Liver (tissue), 9 donors: ENCODE data around the gene CFAP65. TPM values are rescaled to one million over a fixed set of nuclear protein-coding genes. Genes with fewer than 3 reads are reported as not detected.

Experiments
- DNase-seq: peaks from one replicate; pipeline ENCODE4 v3.0.0-alpha.2; 2017; ENCODE audit warnings: low spot score
- H3K27ac ChIP-seq, 2 donors: one replicate each; pipeline ENCODE4 v1.7.0; 2013; ENCODE audit warnings: inconsistent platforms in 2 of 2, low read length in 2 of 2, control low read depth in 1 of 2, low read depth in 1 of 2, mild to moderate bottlenecking in 1 of 2
- H3K27me3 ChIP-seq, 4 donors: one replicate each; pipeline versions ENCODE4 v1.6.1 to v1.7.0; 2013; ENCODE audit warnings: low read length in 3 of 4, inconsistent platforms in 1 of 4, mild to moderate bottlenecking in 1 of 4, moderate library complexity in 1 of 4; ENCODE audit not compliant: control insufficient read depth in 4 of 4, insufficient read depth in 4 of 4
- H3K36me3 ChIP-seq, 4 donors: one replicate each; pipeline versions ENCODE4 v1.6.1 to v1.7.0; 2013; ENCODE audit warnings: low read length in 3 of 4, mild to moderate bottlenecking in 3 of 4, low read depth in 1 of 4, moderate library complexity in 1 of 4; ENCODE audit not compliant: control insufficient read depth in 4 of 4, insufficient read depth in 3 of 4
- H3K4me1 ChIP-seq, 4 donors: one replicate each; pipeline versions ENCODE4 v1.6.1 to v1.7.0; 2013; ENCODE audit warnings: low read length in 3 of 4, mild to moderate bottlenecking in 3 of 4, moderate library complexity in 1 of 4; ENCODE audit not compliant: control insufficient read depth in 4 of 4, insufficient read depth in 4 of 4
- H3K4me3 ChIP-seq, 3 donors: one replicate each; pipeline versions ENCODE4 v1.6.1 to v1.7.0; 2013; ENCODE audit warnings: low read length in 3 of 3, control low read depth in 1 of 3, low read depth in 1 of 3, mild to moderate bottlenecking in 1 of 3
- H3K9ac ChIP-seq, 2 donors: one replicate each; pipeline ENCODE4 v1.7.0; 2013; ENCODE audit warnings: low read length in 2 of 2, mild to moderate bottlenecking in 2 of 2, moderate library complexity in 2 of 2, control low read depth in 1 of 2, low read depth in 1 of 2
- H3K9me3 ChIP-seq, 4 donors: one replicate each; pipeline versions ENCODE4 v1.6.1 to v1.7.0; 2013; ENCODE audit warnings: low read length in 3 of 4; ENCODE audit not compliant: control insufficient read depth in 4 of 4
- CTCF ChIP-seq: fragments of 150-350 bp; IDR thresholded peaks from 2 replicates; pipeline ENCODE4 v1.5.1; 2017; ENCODE audit warnings: improper control_type of control experiment, low read depth, low read length; ENCODE audit not compliant: missing input control
- EGR1 ChIP-seq, 2 donors: IDR thresholded peaks; 2 replicates each; pipeline ENCODE4 v1.6.1; 2016 to 2018; ENCODE audit warnings: antibody characterized with exemption in 2 of 2, low read depth in 2 of 2
- FOXA2 ChIP-seq: IDR thresholded peaks from 2 replicates; pipeline ENCODE4 v1.6.1; 2016; ENCODE audit warnings: antibody characterized with exemption
- GABPA ChIP-seq, 2 donors: IDR thresholded peaks in 1 of 2; conservative IDR thresholded peaks in 1 of 2; 2 replicates each; pipeline ENCODE4 v1.6.1; 2016; ENCODE audit warnings: antibody characterized with exemption in 2 of 2, mild to moderate bottlenecking in 1 of 2, moderate library complexity in 1 of 2
- HNF4A ChIP-seq, 2 donors: conservative IDR thresholded peaks; 2 replicates each; pipeline ENCODE4 v1.6.1; 2016; ENCODE audit warnings: antibody characterized with exemption in 2 of 2, mild to moderate bottlenecking in 2 of 2
- HNF4G ChIP-seq: IDR thresholded peaks from 2 replicates; pipeline ENCODE4 v1.6.1; 2016; ENCODE audit warnings: antibody characterized with exemption
- JUND ChIP-seq, 2 donors: IDR thresholded peaks; 2 replicates each; pipeline ENCODE4 v1.6.1; 2016; ENCODE audit warnings: antibody characterized with exemption in 2 of 2
- RAD21 ChIP-seq, 2 donors: IDR thresholded peaks; 2 replicates each; pipeline ENCODE4 v1.6.1; 2016; ENCODE audit warnings: antibody characterized with exemption in 2 of 2, mild to moderate bottlenecking in 2 of 2
- REST ChIP-seq: IDR thresholded peaks from 2 replicates; pipeline ENCODE4 v1.6.1; 2016; ENCODE audit warnings: antibody characterized with exemption, mild to moderate bottlenecking
- RXRA ChIP-seq, 2 donors: IDR thresholded peaks; 2 replicates each; pipeline ENCODE4 v1.6.1; 2017 to 2018; ENCODE audit warnings: antibody characterized with exemption in 2 of 2, mild to moderate bottlenecking in 1 of 2
- SP1 ChIP-seq: IDR thresholded peaks from 2 replicates; pipeline ENCODE4 v1.6.1; 2018; ENCODE audit warnings: antibody characterized with exemption, mild to moderate bottlenecking
- TAF1 ChIP-seq: conservative IDR thresholded peaks from 2 replicates; pipeline ENCODE4 v1.6.1; 2016; ENCODE audit warnings: antibody characterized with exemption, mild to moderate bottlenecking
- YY1 ChIP-seq: IDR thresholded peaks from 2 replicates; pipeline ENCODE4 v1.6.1; 2016; ENCODE audit warnings: antibody characterized with exemption, mild to moderate bottlenecking
- ZBTB33 ChIP-seq: IDR thresholded peaks from 2 replicates; pipeline ENCODE4 v1.6.1; 2016; ENCODE audit warnings: antibody characterized with exemption
- WGBS: extraction: QIAGEN DNeasy Blood & Tissue Kit; methylation state at CpG from one replicate; pipeline ENCODE4 v1.1.7; 2013; 5-methylcytosine and 5-hydroxymethylcytosine counted together
- polyA plus RNA-seq, 2 donors: library from polyadenylated mRNA; stranded (reverse) in 1 of 2; unstranded in 1 of 2; fragments of 200-250 nt in 1 of 2; fragments of >200 nt in 1 of 2; fragmentation: Nextera tagmentation in 1 of 2; extraction: Ambion mirVana in 1 of 2; gene quantifications; one replicate each; pipeline versions ENCODE4 v1.2.1 to v1.2.3, GENCODE V29; 2013 to 2015
- total RNA-seq, 2 donors: library from RNA; depleted of rRNA; stranded (reverse); fragments of >200 nt; gene quantifications; one replicate each; pipeline ENCODE4 v1.2.3, GENCODE V29; 2014
- donor health status: healthy.
- donor health status: healthy.
- donor health status: healthy.
- donor health status: healthy.
- donor health status: healthy.

The CFAP65 gene
- total and polyA plus RNA-seq, 4 donors: not detected

- peaks cover 0 to 3% (median 0%) of the 10 kb centered on the region in 4 donors for H3K27me3 ChIP-seq
- H3K9me3 ChIP-seq: no peaks in the 10 kb centered on the region
- H3K4me3 ChIP-seq: peak overlapping the region; percentile 53 to 56 (median 54)
- H3K9ac ChIP-seq: peak overlapping the region in 1 of 2 donors; percentile 5
- no peak for DNase-seq
- TF ChIP-seq SP1: no peak
- TF ChIP-seq CTCF: no peak
- no peak for TF ChIP-seq ZBTB33
- no peak for TF ChIP-seq TAF1
- no peak for TF ChIP-seq GABPA (IDR thresholded peaks at IDR 0.05 in 1 of 2, conservative IDR thresholded peaks at IDR 0.05 in 1 of 2)
- TF ChIP-seq FOXA2: no peak
- no peak for TF ChIP-seq YY1
- no peak for TF ChIP-seq JUND (IDR thresholded peaks at IDR 0.05)
- no peak for TF ChIP-seq HNF4G
- TF ChIP-seq REST: no peak
- peak overlapping the region in 1 of 2 donors; percentile 75 for H3K27ac ChIP-seq
- H3K36me3 ChIP-seq: peaks cover 0 to under 1% (median 0%) of the 10 kb centered on the region in 4 donors
- 1% methylated on average over 81 of the region's 81 CpGs for WGBS
- peaks cover 12 to 40% (median 29%) of the 10 kb centered on the region in 4 donors for H3K4me1 ChIP-seq
These were observed 18.7 kb upstream of the CFAP65 start for GRCh38 chr2:219059725-219060682.

GRCh38 chr2:219059375-219059724, 18.0 kb upstream of the CFAP65 start:
- TF ChIP-seq TAF1 (no peak), YY1 (no peak), HNF4A (conservative IDR thresholded peaks at IDR 0.05) (no peak), FOXA2 (no peak), RXRA (IDR thresholded peaks at IDR 0.05) (no peak), REST (no peak), EGR1 (IDR thresholded peaks at IDR 0.05; ENCODE audit: low read depth in 2 of 2) (no peak), RAD21 (IDR thresholded peaks at IDR 0.05) (no peak), ZBTB33 (no peak)
- Histone ChIP-seq H3K9me3 (no peaks in the 10 kb centered on the region), H3K27ac (peak overlapping the region in 1 of 2 donors; percentile 75), H3K4me1 (peaks cover 12 to 40% (median 29%) of the 10 kb centered on the region in 4 donors), H3K9ac (peak overlapping the region in 1 of 2 donors; percentile 5), H3K27me3 (peaks cover 0 to 3% (median 0%) of the 10 kb centered on the region in 4 donors), H3K4me3 (peak overlapping the region; percentile 53 to 56 (median 54)), H3K36me3 (peaks cover 0 to 6% (median 0%) of the 10 kb centered on the region in 4 donors)
- no peak for DNase-seq
- WGBS: 2% methylated on average over 17 of the region's 17 CpGs
